NCI-H2227 treated with DMSO at 0.1 percent for 48 hours (cell line): ENCODE results near the gene TRPV6.

ENCODE experiments used
- DNase-seq: peaks from one replicate; lab custom pipeline; 2025; lab: John Stamatoyannopoulos, UW

Gene TRPV6

DNA sequence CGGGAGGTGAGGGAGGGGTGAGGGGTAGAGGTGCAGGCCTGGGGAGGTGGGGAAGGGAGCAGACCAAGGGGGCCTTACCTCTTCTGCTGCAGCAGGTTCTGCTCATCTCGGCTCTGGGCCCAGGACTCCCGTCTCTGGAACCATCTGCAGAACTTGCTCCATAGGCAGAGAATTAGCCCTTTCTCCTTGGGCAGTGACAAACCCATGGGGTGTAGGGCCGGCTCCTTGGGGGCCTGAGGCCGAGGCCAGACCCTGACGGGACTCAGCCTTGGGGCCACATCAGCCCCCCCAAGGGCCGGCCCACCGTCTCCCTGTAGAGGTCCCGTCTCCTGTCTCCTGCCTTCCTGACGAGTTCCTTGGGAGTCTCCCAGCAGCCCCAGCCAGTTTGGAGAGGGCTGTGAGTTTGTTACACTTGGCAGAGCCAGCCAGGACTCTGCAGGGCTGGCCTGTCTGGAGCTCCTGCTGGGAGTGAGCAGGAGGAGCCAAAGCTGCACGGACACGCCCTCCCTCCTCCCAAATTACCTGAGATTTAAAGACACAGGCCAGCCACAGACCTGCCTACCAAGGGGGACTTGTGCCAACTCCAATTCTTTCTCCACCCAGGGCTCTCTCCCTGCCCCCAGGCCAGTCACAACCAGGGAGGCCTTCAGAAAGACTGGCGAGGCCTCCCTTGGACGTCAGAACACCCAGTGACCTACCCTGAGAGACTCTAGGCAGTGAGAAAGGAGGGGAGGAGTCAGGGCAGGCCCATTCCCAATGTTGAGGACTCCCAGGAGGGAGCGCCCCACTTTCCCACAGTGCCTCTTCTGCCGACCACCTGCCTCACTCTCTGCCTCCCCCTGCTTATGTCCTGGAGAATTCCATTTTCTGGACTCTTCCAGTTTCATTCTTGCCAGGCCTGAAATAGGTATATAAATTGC is at the start of gene TRPV6:
TSS of gene TRPV6 (minus strand) at position 435 of the 920 bp plus-strand sequence.
- no peak for DNase-seq

DNA sequence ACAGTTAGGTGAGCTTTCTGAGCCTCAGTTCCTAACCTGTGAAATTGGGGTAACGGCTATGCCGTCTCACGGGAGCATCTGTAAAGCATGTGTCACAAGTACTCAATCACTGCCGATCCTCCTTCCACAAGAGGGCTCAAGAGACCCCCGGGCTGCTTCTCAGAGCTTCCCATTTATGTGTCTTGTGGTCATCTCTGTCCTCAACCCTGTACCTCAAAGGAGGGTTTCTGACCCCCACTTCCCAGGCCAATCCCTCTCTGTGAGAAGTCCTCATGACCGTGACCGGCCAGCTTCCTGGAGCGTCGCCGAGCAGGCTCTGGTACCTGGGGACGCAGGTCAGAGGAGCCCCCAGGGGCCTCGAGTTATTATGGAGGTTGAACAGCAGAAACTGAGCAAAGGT is 48.5 kb upstream of the TRPV6 start:
- DNase-seq = no peak

DNA sequence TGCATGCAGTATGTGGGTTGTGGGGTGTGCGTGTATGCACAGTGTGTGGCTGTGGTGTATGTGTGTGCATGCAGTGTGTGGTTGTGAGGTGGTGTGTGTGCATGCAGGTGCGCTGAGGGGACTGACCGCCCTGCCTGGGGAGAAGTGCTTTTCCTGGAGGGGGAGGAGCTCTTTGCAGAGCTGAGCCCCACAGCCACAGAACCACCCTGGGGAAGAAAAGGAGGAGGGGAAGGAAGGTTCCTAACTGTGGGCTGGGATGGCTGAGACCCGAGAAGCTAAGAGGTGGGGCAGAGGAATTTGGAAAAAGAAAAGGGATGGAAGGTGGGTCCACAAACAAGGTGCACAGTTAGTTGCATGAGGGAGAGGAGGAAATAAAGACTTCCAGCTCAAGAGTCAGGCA is 48.1 kb upstream of the TRPV6 start, which contains the start of gene TRPV5:
TSS of gene TRPV5 (minus strand) at position 123 of the 400 bp plus-strand sequence. CDS start 287 bp downstream, outside the sequence.
- no peak for DNase-seq

DNA sequence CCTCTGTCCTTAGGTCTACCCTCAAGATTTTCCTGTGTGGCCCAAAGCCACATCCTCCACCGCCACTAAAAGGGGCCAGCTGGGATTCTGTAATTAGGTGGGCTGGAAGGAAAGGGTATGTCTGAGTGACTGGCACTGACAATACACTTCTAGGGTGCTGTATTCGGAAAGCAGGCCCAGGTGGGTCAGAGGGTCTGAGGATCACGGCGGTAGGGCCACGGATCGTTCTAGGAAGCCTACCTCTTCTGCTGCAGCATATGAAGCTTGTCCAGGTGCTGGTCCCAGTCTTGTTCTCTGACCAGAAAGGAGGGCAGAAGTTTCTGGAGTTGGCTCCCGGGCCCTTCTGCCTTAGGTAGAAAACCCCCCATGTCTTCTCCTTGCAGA is 47.5 kb upstream of the TRPV6 start:
- no peak for DNase-seq

DNA sequence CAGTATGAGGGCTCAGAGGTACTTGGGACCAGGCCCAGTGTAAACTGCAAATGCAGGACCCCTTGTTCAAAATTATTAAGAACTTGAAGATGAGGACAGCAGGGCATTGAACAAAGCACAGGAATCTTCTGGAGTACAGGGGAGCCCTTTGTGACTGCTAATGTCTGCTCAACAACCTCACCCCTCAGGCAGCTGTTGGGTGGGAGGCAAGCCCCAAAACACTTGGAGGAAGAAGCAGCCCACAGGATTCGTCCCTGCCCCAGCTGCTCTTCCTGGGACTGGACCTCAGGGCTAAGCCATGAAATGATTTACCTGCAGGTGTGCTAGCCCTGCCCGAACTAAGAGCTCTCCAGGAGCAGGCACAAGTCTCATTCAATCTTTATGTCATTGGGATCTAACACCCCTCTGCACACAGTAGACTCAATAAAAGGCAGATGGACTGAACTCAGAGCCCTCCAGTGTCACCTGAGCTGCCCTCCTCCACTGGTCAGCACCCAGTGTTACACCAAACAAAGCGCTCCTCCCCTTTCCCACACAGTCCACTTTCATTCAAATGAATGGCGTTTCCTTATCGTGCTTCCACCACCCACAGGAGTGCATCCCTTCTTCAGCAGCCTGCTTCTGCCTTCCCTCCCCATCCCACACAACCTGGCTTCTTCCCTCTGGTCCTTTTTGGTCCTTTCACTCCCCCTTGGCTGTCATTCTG is 47.0 kb upstream of the TRPV6 start:
- DNase-seq = no peak

DNA sequence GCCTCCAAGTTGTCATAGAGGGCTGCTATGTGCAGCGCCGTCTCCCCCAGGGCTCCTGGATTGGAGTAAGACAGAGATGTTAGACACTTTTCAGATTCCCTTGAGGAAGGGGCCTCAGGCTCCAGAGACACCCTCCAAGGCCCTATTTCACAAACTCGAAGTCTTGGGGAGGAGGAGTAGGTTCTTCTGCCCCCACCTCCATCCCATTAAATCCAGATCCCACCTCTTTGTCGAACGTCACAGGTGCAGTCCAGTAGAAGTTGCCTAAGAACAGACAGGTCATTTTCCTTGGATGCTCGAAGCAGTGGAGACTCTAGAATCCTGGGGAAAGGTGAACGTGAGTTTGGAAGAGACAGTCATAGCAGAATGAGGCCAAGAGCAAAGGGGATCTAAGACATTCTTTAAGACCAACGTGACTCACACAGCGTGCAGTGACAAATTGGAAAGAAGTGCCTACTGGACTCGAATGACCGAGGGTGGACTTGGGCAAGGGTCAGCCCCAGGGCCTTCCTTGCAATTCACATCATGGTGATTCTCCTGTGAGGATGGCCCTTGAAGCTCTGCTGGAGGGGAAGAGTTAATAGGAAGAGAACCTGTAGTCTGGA is 44.7 kb upstream of the TRPV6 start:
- no peak for DNase-seq

DNA sequence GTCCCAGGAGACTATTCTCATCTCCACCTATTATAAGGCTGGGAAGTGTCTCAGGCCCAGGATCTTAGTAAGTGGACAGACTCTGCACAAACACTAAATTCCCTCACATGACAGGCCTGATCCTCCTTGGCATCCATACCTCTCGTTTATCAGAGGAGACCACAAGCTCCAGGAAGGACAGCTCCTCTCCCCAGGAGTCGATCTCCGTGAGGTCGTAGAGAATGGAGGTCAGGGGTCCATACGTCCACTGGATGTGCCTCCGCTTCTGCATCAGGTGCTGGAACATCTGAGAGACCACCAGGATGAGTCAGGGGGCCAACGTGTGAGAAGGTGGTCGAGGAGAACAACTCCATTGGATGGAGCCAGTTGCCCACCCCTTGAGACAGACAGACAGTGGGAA is 42.4 kb upstream of the TRPV6 start:
- DNase-seq = no peak

DNA sequence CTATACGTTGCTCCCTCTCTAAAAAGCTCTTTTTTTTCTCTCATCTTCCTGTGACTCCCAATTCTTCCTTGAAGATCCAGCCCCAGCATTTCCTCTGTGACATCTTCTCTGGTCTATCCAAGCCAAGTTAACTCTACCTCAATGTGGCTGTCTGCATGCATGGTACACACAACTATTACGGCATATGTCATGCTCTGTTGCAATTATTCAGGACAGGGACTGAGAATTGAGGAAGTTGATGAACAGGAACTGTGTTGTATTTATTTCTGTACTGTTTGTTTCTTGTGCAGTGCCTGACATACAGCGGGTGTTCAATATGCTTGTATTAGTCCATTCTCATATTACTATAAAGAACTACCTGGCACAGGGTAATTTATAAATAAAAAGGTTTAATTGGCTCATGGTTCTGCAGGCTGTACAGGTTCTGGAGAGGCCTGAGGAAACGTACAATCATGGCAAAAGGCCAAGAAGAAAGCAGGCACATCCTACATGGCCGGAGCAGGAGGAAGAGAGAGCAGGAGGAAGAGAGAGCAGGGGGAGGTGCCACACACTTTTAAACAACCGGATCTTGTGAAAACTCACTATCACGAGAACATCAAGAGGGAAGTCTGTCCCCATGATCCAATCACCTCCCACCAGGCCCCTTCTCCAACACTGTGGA is 41.7 kb upstream of the TRPV6 start:
- DNase-seq = no peak

DNA sequence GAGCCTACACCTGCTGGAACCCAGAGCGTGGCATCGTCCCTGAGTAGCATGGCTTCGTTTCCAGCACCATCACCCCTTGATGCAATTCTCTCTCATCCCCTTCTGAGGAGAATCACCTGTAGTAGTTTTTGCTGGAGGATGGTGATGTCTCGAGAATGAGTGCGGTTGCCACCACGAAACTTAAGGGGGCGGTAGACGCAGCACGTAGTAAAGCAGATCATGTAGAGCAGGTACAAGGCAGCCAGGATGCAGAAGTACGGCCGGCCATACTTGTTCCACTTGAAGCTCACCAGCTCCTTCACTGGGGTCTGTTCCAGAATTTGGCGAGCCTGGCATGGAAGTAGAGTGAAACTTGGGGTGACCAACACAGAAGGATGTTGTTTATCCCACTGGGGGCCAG is 39.9 kb upstream of the TRPV6 start:
- DNase-seq = no peak

DNA sequence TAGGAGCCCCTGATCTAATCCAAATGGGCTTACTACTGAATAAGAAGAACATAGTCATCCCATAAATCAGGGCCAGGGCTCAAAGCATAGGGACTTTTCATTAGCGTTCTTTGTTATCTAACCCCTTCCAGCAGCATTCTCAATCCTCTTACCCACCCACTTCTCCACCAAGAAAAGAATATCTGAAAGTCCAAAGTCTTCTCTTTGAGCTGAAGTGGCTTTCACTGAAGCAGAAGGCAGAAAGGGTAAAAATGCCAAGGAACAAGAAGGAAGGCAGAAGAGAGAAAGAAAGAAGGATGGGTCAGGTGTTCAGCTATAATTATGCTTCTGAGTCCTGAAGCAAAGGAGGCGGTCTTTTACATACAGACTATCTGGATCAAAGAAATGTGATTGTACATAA is 37.8 kb upstream of the TRPV6 start:
- DNase-seq = no peak

DNA sequence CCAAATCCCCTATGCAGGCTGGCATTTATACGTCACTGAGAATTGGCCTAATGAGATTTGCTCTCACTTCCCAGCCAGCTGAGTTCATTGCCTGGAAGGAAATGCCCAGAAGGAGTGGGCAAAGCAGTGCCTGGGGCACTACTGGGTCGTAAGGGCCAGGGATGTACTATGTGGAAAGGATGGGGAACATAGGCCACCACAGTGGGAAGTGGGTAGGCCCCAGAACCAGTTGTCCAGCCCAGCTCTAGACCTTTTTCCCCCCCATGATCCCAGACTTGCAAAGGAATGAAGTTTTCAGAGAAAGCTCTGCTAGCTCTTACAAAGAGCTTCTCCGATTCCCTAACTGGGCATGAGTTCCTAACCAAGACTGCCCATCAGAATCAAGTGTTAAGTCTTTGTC is 34.1 kb upstream of the TRPV6 start:
- DNase-seq = no peak

DNA sequence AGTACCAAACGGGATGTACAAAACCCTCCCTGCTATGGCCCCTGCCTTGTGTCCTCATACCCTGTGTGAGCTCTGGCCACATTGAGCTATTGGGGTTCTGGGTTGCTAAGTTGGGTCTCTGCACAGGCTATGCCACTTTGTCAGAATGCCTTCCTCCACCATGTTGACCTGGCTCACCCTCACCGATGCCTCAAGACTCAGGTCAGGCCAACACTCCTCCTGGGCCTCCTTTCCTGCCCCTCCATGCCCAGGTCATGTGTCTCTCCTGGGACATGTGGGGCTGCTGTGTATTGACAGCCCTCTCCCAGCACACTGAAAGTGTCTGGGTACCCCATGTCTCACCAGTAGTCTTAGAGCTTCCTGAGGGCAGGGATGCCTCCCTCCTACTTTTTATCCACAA is 33.4 kb upstream of the TRPV6 start:
- no peak for DNase-seq

DNA sequence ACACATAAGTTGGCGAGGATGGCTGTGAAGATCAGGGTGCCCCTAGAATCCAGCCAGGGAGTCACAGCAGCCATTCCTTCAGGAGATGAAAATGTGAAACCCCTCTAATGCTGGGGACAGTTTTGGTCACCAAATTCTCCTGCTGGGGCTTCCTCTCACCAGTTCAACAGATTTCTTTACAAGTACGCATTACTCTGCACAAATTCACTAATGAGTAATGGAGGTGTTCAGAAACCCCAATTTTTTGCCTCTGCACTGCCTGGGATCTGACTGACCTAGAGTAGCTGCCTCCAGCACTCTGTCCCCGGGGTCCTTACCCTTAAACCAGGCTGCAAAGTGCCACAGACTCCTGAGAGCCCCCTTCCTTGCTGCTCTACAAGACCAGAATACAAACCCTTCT is 31.9 kb upstream of the TRPV6 start:
- DNase-seq = no peak

DNA sequence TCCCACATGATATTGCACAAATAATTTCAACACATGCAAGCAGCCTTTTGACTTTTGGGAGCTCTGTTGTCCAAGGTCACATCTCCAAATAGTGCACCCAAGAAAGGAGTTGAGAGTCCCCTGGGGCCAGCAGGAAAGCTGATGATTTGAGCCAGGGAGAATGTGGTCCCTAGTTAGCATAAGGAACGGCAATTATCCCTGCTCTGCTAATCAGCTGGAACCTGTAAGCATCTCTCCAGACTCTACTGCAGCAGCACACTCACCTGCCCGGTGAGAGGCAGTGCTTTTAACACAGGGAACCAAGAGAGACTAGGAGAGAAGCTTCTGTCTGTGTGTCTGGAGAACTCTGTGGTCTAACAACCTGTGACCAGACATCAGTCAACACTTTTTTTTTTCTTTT is 31.0 kb upstream of the TRPV6 start:
- DNase-seq = no peak

DNA sequence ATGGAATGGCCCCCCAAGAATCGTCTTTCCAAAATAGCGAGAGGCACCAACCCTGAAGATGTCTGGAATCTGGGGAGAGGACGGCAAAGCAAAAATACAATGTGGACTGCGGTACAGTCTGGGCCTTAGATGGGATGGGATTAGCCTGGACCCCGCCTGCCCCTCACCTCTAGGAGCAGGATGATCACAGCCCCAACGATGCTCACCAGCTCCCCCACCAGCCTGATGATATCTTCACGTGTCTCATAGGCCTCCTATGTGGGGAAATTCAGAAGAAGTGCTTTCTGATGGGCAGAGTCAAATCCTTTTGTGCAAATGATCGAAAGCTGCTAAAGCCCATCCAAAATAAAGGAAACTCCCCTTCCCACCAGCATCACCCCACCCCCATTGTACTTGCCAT is 29.8 kb upstream of the TRPV6 start:
- DNase-seq = no peak

DNA sequence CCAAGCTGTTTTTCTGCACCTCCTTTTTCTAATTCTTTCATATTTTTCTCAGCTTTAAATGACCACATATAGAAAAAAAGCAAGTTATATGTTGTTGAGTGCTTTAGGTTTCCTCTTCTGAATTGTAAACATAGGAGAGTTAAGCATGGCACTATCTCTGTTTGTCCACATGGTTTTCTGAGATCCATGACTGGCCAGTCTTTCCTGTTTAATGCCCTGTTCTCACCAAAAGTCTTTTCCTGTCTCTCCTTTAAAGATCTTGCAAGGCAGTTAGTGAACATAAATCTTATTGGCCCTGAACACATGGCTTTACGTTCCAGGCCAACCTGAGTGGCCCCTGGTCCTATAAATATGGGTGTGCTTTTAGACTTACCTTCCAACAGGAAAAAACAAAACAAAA is 28.6 kb upstream of the TRPV6 start:
- DNase-seq = no peak

DNA sequence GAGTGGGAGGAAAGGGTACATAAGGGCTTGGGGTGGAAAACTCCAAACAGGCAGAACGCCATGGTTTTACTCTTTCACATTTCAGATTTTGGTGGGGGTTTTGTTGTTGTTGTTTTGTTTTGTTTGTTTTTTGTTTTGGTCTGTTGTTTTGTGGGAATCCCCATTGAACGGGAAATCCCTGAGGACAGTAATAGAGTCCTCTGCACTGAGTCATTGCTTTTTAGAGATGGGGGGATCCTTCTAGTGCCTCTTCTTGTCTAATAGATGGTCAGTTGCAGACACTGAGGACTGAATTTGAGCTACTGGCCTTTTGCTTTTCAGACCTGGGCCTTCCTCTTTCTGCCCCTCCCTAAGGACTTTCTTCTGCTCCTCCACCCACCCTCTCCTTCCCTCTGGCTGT is 28.0 kb upstream of the TRPV6 start:
- no peak for DNase-seq

DNA sequence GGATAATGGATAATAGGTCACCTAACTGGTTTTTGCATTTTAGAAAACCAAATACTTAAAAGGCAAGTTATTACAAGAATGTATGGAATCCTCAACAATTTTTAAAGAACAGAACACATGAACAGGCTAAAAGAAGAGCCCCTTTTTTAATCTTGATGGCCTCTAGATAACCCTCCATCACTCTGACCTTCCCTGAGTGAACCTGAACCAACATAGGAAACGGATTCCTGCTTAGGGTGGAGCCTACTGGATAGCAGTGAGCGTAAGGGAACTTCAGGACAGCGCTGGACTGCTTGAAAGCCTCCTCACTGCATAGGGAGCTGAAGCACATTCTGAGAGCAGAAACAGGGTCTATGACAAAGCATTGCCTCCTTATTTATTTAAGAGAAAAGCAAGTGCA is 27.5 kb upstream of the TRPV6 start:
- DNase-seq = no peak

DNA sequence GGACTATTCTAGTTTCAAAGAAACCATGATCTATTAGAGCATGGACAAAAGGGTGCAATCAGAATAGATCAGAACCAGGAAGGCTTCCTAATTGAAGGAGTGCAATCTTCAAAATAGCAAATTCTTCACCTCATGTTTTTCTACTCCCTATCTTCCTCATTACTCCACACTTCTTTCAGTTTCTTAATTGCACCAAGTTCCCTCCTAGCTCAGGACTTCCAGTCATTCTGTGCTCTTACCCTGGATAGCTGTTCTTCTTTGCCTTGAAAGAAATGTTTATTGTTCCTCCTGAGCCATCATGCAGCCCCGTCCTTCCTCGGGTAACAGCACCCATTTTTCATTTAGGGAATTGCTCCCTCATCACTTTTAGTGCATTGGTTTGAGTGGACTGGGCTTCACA is 24.9 kb upstream of the TRPV6 start:
- no peak for DNase-seq

DNA sequence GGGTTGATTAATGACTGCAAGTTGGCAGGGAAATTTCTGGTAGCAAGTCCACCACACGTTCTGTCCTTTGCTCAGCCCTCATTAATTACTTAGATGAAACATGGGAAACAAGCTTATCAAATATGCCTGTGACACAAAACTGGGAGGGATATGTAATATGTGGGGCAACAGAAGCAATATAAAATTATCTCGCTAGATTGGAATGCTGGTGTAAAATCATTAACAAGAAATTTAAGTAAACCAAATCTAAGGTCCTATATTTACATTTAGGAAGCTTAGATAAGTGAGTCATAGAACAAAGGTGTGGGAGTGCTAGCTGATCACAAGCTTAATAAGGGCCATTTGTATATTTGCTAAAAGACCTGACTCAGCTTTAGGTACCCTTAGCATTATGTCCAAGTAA is 24.5 kb upstream of the TRPV6 start:
- DNase-seq = no peak

DNA sequence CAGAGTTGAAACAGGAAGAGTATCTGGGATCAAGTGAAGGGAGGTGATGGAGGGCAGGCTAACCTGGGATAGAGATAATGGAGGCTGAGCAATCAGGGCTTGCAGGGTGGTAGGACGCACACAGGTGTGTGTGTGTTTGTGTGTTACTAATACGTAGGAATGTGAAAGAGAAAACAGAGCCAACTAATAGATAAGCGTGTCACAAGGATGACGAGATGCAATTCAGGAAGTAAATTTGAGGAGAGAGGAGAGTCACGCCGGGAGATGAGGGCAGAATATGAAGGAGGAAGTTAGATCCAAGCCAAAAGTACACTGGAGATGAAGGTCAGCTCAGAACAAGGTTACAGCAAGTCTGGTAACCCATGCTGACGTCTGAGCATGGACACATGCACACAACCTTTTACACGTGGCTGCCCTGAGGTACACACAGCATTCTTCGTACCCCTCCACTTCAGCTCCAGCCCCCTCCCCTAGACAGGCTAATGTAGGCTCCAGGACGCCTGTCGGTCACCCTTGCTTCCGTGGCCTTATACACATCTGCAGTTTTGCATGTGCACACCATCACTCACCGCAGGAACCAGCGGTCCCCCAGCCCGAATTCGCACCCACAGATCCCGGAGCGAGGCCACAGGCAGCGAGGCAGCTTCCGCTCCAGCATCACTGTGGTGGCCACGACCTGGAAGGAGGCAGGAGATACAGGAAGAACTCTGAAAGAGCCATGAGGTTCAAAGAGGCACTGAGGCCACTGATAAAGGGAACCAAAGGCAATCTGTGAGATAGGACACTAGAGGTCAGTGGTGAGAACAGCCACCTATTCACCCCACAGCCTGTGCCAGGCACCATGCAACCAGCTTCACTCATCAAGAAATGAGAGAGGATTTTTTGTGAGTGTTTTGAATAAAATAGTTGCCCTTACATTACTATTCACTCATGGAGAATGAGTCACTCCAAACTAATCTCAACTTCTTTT is 23.7 kb upstream of the TRPV6 start:
- DNase-seq = no peak
